Upper lobe of left lung (tissue), 4 donors: ENCODE data around the gene KBTBD12.

Source experiments
- POLR2A ChIP-seq, 4 donors: fragments of 450-650 bp; IDR thresholded peaks; one replicate each; pipeline ENCODE4 v1.5.1; 2016 to 2017; ENCODE audit warnings: antibody characterized with exemption in 4 of 4, mild to moderate bottlenecking in 2 of 4
- POLR2AphosphoS5 ChIP-seq, 2 donors: sonication (generic); formaldehyde crosslinking; IDR thresholded peaks; one replicate each; pipeline ENCODE4 v1.5.1; 2017; ENCODE audit warnings: antibody characterized with exemption in 2 of 2

DNA sequence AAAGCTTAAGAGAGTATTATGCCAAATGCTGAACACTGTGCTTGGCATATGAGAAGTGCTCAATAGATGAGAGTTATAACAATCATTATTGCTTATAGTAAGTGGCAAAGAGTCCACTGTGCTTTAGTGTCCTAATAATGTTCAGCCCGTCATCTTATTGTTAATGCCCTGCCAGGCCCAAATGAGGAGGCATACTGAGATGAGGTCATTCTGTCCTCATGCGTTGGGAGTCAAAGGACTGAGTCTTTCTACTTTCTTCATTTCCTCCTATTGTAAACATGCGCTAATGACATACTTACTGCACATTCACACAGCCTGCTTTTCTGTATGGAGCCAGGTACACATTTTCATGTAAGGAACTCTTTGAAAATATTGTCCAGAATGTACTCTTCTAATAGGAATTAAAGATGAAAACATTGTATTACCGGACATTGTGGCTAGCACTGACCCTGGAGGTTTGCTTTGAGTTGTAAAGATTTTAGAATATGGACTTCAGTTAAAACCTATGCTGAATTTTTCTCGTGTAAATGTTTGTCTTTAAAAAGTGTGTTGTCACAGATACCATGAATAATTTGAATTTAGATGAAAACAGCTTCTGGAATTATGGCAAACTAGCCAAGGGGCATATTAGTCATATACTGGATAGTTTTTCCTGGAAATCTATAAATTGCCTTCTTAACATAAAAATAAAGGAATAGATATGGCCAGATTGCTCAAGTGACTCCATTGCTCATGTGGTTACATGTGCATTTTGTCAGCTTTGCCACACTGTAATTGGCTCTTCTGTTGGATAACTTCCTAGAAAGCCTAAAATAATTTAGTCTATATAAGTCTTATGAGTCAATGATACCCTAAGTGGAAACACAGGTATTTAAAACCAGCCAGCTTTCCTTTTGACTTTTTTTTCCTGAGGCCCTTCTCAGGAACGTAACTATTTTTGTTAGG lies 38.3 kb downstream of the KBTBD12 start:
- no peak for TF ChIP-seq POLR2A (IDR thresholded peaks at IDR 0.05)
- TF ChIP-seq POLR2AphosphoS5 (IDR thresholded peaks at IDR 0.05), result no peak
